G401.6 (cell line): ENCODE results near the gene PLBD2.

Source experiments
- FAIRE-seq: peaks from 2 replicates; lab custom pipeline; 2012; peaks lifted over from hg19 to GRCh38; lab: Jason Lieb, UNC

Gene PLBD2

GRCh38 chr12:113420996-113421595 is 62.7 kb downstream of the PLBD2 start:
- FAIRE-seq = no peak

GRCh38 chr12:113422030-113422885 is 63.9 kb downstream of the PLBD2 start, which contains the start of gene SDSL:
SDSL (plus strand) TSS chr12:113422380; CDS start chr12:113427983, 5,603 bp downstream.
- no peak for FAIRE-seq

GRCh38 chr12:113422886-113423669 is 64.7 kb downstream of the PLBD2 start:
- no peak for FAIRE-seq

- FAIRE-seq = no peak
Observed at GRCh38 chr12:113424456-113424855, 66.1 kb downstream of the PLBD2 start.

GRCh38 chr12:113424915-113425823 is 66.8 kb downstream of the PLBD2 start:
- peak; percentile 17 for FAIRE-seq

GRCh38 chr12:113425960-113426453 is 67.6 kb downstream of the PLBD2 start:
- FAIRE-seq = no peak

DNA sequence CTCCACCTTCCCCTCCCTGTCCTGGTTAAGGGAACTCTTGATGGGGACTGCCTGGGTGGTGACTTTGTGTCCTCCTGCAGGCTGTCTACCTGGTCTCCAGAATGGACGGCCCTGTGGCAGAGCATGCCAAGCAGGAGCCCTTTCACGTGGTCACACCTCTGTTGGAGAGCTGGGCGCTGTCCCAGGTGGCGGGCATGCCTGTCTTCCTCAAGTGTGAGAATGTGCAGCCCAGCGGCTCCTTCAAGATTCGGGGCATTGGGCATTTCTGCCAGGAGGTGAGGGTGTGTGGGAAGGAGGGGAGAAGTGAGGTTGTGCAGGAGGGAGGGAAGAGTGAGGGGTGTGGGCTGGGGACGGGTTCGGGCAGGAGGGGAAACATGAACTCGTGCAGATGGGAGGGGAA is 69.5 kb downstream of the PLBD2 start:
- FAIRE-seq = no peak

DNA sequence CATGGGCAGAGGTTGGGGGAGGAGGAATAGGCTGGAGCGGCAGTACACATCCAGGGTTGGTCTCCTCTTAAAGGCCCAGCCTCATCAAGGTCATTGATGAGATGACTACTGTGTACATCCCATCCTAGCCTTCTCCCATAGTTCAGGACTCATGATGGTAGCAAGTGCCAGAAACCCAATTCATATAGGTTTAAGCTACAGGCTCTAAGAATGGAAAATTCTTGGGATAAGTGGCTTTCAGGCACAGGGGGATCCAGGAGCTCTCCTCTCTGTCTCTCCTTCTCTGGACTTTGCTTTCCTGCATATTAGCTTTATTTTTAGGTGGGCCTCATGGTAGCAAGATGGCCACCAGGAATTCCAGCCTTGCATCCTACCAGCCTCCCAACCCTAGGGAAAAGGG is 70.1 kb downstream of the PLBD2 start:
- no peak for FAIRE-seq

DNA sequence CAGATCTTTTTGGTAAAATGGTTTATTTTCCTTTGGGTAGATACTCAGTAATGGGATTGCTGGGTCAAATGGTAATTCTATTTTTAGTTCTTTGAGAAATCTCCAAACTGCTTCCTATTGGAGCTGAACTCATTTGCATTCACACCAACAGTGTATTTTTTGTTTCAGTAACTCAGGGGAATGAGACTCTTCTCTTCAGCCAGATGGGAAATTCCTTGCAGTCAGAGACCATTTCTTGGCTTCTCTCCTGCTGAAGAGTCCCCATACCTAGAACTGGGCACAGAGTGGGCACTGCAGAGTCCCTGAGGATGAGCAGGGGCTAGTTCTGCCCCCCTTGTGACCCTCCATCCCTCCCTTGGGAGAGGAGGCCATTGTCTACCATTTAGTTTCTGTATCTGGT is 74.6 kb downstream of the PLBD2 start:
- no peak for FAIRE-seq

DNA sequence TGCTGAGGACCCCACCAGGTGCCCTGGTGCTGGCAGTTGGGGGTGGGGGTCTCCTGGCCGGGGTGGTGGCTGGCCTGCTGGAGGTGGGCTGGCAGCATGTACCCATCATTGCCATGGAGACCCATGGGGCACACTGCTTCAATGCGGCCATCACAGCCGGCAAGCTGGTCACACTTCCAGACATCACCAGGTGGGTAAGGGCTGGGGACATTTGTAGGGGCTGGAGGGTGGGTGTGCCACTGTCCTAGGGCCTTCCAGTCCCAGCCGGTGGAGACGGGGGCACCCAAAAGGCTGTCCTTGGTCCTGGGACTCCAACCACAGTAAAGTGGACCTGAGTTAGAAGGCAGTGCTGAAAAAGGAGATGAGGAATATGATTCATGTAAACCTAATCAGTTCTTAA is 77.0 kb downstream of the PLBD2 start:
- FAIRE-seq = no peak

DNA sequence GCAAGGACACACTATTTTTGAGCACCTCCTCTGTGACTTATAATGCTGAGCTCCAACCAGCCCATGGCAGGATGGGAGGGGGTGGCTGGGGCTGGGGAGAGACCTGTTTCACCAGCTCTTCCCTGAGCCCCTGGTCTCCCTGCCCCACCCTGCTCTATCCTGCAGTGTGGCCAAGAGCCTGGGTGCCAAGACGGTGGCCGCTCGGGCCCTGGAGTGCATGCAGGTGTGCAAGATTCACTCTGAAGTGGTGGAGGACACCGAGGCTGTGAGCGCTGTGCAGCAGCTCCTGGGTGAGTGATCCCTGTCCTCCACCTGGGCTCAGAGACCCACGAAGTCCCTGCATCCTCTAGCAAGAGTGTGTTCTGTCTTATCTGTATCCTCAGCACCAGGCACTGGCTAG is 78.2 kb downstream of the PLBD2 start:
- no peak for FAIRE-seq

- no peak for FAIRE-seq
Observed at GRCh38 chr12:113436993-113437728, 78.8 kb downstream of the PLBD2 start.

DNA sequence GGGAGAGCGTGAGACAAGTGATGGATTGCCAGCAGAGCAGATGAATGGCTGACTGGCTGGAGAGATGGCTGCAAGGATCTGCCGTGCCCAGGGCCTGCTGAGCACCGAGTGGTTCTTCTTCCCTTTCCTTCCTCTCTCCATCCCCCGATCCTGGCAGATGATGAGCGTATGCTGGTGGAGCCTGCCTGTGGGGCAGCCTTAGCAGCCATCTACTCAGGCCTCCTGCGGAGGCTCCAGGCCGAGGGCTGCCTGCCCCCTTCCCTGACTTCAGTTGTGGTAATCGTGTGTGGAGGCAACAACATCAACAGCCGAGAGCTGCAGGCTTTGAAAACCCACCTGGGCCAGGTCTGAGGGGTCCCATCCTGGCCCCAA is 79.3 kb downstream of the PLBD2 start:
- FAIRE-seq = no peak

- FAIRE-seq = no peak
Observed at GRCh38 chr12:113438523-113439300, 80.3 kb downstream of the PLBD2 start.

DNA sequence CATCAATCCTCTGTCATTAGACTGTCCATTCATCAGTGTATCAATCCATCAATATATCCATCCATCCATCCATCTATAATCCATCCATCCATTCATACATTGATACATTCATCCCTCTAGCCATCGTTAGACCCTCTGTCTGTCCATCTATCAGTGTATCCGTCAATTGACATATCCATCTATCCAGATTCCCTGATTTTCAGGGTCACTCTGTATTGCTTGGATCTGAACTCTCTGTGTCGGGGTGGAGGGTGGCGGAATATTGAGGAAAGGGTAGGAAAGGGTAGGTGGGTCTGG is 80.9 kb downstream of the PLBD2 start:
- FAIRE-seq = no peak

- no peak for FAIRE-seq
Observed at GRCh38 chr12:113439606-113440030, 81.2 kb downstream of the PLBD2 start.

- FAIRE-seq = no peak
Observed at GRCh38 chr12:113440336-113440735, 81.9 kb downstream of the PLBD2 start.
